GM19193 (cell line): ENCODE measurements around the gene OR7C2.

ENCODE experiments used
- POLR2A ChIP-seq: IDR thresholded peaks from 4 replicates; pipeline ENCODE4 v1.6.1; 2011; ENCODE audit not compliant: insufficient read depth, insufficient read length; ENCODE audit errors: extremely low read depth

OR7C2 gene

GRCh38 chr19:14941189-14941588 is at the start of gene OR7C2:
OR7C2 (plus strand) TSS chr19:14941489; CDS start chr19:14941489, 0 bp downstream.
- no peak for TF ChIP-seq POLR2A

GRCh38 chr19:14901675-14902260 is 39.5 kb upstream of the OR7C2 start:
- no peak for TF ChIP-seq POLR2A

DNA sequence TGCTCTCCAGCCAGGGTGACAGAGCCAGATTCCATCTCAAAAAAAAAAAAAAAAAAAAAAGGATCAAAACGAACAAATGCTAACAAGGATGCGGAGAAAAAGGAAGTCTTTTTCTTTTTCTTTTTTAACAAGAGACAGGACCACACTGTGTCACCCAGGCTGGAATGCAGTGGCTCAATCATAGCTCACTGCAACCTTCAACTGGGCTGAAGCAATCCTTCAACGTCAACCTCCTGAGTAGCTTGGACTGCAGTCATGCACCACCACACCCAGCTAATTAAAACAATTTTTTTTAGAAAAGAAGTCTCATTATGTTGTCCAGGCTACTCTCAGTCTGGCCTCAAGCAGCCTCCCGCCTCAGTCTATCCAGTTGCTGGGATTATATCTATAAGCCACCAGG is 34.6 kb upstream of the OR7C2 start:
- TF ChIP-seq POLR2A = no peak

DNA sequence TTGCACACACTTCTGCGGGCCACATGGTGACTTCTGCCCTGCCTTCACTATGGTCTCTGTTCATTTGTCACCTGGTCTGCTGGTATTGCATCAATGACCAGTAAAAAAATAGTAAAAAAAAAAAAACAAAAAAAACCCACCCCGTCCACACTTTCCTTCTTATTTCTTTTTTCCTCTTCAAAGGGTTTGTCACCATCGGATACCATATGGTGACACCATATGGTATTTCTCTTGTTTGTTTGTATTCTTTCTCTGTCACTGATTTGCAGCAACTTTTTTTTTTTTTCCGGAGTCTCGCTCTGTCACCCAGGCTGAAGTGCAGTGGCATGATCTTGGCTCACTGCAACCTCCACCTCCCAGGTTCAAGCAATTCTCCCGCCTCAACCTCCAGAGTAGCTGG is 26.2 kb upstream of the OR7C2 start:
- TF ChIP-seq POLR2A = no peak

DNA sequence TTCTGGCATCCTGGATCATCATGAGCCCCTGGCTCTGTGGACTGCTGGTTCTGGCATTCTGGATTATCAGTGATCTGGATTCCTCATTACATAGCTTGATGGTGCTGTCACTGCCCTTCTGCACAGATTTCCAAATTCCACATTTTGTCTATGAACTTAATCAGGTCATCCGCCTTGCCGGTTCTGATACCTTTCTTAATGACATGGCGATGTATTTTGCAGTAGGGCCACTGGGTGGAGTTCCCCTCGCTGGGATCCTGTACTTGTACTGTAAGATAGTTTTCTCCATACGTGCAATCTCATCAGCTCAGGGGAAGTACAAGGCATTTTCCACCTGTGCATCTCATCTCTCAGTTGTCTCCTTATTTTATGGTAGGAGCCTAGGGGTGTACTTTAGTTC is 24.4 kb upstream of the OR7C2 start:
- no peak for TF ChIP-seq POLR2A

GRCh38 chr19:14933506-14933905 is 7.8 kb upstream of the OR7C2 start:
- no peak for TF ChIP-seq POLR2A

DNA sequence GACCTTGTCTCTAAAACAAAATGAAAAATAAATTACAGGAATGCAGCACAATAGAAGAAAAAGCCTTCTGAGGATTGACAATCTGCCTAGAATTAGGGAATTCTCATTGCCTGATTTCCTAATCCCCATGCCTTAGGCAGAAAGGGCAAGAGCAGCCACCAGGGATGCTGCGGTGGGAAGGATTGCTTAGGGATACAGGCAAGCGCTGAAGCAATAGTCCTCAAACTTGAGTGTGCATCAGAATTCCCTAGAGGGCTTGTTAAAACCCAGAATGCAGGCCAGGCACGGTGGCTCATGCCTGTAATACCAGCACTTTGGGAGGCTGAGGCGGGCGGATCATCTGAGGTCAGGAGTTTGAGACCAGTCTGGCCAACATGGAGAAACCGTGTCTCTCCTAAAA is 1.0 kb upstream of the OR7C2 start:
- no peak for TF ChIP-seq POLR2A

GRCh38 chr19:14943601-14944000 is 2.3 kb downstream of the OR7C2 start:
- TF ChIP-seq POLR2A = no peak

- TF ChIP-seq POLR2A = no peak
These were observed 3.2 kb downstream of the OR7C2 start for GRCh38 chr19:14944456-14944855.

DNA sequence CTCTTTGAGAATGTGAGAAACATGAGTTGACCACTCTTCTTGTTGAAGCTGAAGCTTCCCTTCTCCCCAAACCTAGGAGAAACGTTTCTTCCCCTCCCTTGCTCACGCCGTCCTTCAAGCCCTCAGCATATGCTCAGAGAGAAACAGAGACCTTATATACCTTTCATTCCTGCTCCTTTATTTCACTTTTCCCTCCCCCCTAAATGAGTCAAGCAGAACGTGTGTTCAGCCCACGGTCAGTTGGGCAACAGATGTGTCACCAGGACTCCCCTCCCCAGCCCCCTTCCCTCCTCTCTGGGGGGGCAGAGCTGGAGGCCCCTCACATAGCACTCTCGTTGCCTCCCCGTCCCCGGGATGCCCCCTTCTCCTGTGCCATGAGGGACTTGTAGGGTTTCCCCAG is 8.6 kb downstream of the OR7C2 start:
- TF ChIP-seq POLR2A = no peak

- no peak for TF ChIP-seq POLR2A
These were observed 9.1 kb downstream of the OR7C2 start for GRCh38 chr19:14950421-14950820.

DNA sequence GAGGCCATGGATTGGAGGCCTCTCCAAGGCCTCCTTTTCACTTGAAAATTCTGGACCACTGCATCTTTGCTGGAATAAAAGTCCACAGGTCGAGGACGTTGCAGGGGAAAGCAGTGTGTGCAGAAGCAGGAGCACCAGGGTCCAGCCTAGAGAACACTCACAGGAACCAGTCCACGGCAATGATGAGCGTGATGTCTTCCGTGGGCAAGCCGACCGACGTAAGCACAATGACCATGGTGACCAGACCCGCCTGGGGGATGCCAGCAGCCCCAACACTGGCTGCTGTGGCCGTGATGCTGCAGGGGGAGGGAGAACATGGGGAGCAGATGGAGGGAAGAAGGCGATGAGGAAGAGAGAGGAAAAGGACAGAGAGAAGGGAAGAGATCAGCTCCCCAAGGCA is 11.5 kb downstream of the OR7C2 start:
- no peak for TF ChIP-seq POLR2A

GRCh38 chr19:14954071-14954655 is 12.9 kb downstream of the OR7C2 start:
- TF ChIP-seq POLR2A = no peak

DNA sequence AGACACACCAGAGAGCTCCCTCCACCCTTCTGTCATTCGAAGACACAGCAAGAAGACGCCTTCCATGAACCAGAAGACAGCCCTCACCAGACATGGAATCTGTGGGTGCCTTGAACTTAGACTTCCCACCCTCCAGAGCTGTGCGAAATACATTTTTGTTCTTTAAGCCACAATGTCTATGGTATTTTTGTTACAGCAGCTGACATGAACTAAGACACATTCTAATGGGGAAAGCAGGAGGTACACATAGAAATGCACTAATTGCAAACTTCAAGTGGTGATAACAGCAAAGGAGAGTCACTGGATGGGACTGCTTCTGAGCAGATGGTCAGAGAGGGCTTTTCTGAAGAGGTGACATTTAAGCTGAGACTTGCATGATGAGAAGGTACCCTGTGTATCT is 16.2 kb downstream of the OR7C2 start:
- no peak for TF ChIP-seq POLR2A

GRCh38 chr19:14959263-14959662 is 18.0 kb downstream of the OR7C2 start:
- TF ChIP-seq POLR2A = no peak

DNA sequence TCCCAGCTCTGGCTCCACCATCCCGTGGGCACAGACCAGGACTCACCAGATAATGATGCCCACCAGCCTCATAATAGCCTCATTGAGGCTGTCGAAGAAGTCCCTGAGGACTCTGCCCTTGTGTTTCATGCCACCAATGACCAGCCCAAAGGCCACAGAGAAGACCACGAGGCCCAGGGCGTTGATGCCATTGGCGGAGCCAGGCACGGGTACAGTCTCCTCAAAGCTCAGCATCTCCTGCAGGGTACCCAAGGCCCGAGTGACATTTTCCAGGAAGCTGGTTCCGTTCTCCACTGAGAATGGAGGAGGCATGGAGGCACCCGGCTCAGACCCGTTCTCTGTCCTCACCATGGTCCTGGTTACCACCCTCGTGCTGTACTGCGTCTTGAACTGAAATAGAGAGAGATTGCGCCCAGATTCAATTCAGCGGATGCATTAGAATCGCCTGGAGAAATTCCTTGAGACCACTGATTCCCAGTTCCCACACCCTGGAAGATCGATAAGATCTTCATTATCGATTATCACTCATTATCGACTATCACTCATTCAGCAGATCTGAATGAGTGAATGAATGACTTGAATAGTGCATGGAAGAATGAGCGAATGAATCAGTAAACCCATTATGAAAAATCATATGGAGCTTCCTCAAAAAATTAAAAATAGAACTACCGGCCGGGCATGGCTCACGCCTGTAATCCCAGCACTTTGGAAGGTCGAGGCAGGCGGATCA is 20.8 kb downstream of the OR7C2 start:
- TF ChIP-seq POLR2A = no peak

DNA sequence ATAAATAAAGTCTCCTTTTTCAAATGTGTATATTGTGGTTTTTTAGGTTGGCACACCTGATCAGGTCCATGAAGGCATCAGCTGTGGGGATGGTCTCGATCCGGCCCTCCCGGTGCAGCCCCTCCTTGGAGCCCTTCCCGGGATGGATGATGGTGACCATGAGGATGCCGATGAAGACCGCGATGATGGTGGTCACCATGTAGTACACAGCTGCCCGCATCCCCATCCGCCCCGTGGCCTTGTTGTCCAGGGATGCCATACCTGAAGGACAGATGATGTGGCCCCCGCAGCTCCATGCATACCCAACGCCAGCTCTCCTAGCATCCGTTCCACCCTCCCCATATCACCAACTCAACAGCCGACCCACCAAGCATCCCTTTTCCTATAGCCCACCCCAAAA is 27.0 kb downstream of the OR7C2 start:
- TF ChIP-seq POLR2A = no peak

GRCh38 chr19:14971474-14971873 is 30.2 kb downstream of the OR7C2 start:
- no peak for TF ChIP-seq POLR2A
